Stomach (tissue), 4 donors: Measurements from ENCODE around the gene RBM38.

Experiments used
- CTCF ChIP-seq, 7 experiments: fragments of 450-650 bp in 4 of 7; fragments of 200-600 bp in 3 of 7; sonication (generic) in 3 of 7; IDR thresholded peaks; one replicate each; pipeline ENCODE4 v1.5.1; 2016 to 2019; ENCODE audit warnings: antibody characterized with exemption in 7 of 7, control low read depth in 2 of 7, mild to moderate bottlenecking in 1 of 7
- EP300 ChIP-seq: sonication (generic); formaldehyde crosslinking; IDR thresholded peaks from one replicate; pipeline ENCODE4 v1.6.1; 2017; ENCODE audit warnings: antibody characterized with exemption
- POLR2A ChIP-seq, 4 donors: fragments of 450-650 bp; IDR thresholded peaks; one replicate each; pipeline ENCODE4 v1.6.1; 2016; ENCODE audit warnings: antibody characterized with exemption in 4 of 4, control low read depth in 2 of 4, mild to moderate bottlenecking in 1 of 4, moderate library complexity in 1 of 4
- POLR2AphosphoS5 ChIP-seq, 3 donors: sonication (generic); formaldehyde crosslinking; IDR thresholded peaks; one replicate each; pipeline ENCODE4 v1.6.1; 2016; ENCODE audit warnings: antibody characterized with exemption in 3 of 3

- TF ChIP-seq EP300, result no peak
- no peak for TF ChIP-seq CTCF (IDR thresholded peaks at IDR 0.05)
- no peak for TF ChIP-seq POLR2A (IDR thresholded peaks at IDR 0.05)
- TF ChIP-seq POLR2AphosphoS5 (IDR thresholded peaks at IDR 0.05), result no peak
Measured at GRCh38 chr20:57417830-57418780, 26.9 kb downstream of the RBM38 start.
